PFSK-1 (cell line): ENCODE data around the gene AIG1.

ENCODE experiments used
- POLR2AphosphoS5 ChIP-seq: IDR thresholded peaks from 2 replicates; pipeline ENCODE4 v1.6.1; 2012; ENCODE audit warnings: low read depth, mild to moderate bottlenecking, control low read depth, low read length, moderate library complexity
- TAF1 ChIP-seq: IDR thresholded peaks from 2 replicates; pipeline ENCODE4 v1.6.1; 2012; ENCODE audit warnings: low read length, control low read depth, borderline replicate concordance; ENCODE audit not compliant: insufficient read depth
- TF ChIP-seq, protein P1 (sequence below), 2 experiments: IDR thresholded peaks; 2 replicates each; pipeline versions ENCODE4 v1.6.1 to v1.8.0; 2011 to 2012; ENCODE audit warnings: low read depth in 2 of 2, low read length in 2 of 2, control low read depth in 1 of 2, inconsistent platforms in 1 of 2, mild to moderate bottlenecking in 1 of 2, moderate library complexity in 1 of 2; ENCODE audit not compliant: insufficient read depth in 1 of 2

DNA sequence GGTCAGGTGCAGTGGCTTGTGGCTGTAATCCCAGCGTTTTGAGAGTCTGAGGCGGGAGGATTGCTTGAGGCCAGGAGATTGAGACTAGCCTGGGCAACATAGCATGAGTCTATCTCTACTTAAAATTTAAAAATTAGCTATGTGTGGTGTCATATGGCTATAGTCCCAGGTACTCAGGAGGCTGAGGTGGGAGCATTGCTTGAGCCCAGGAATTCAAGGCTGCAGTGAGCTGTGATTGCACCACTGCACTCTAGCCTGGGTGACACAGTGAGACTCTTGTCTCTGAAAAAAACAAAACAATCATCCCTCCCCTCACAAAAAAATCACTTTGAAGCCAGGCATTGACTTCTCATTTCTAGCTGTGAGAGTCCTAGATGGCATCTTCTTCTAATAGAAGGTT, 32.1 kb downstream of the AIG1 start:
- TF ChIP-seq, protein P1, sequence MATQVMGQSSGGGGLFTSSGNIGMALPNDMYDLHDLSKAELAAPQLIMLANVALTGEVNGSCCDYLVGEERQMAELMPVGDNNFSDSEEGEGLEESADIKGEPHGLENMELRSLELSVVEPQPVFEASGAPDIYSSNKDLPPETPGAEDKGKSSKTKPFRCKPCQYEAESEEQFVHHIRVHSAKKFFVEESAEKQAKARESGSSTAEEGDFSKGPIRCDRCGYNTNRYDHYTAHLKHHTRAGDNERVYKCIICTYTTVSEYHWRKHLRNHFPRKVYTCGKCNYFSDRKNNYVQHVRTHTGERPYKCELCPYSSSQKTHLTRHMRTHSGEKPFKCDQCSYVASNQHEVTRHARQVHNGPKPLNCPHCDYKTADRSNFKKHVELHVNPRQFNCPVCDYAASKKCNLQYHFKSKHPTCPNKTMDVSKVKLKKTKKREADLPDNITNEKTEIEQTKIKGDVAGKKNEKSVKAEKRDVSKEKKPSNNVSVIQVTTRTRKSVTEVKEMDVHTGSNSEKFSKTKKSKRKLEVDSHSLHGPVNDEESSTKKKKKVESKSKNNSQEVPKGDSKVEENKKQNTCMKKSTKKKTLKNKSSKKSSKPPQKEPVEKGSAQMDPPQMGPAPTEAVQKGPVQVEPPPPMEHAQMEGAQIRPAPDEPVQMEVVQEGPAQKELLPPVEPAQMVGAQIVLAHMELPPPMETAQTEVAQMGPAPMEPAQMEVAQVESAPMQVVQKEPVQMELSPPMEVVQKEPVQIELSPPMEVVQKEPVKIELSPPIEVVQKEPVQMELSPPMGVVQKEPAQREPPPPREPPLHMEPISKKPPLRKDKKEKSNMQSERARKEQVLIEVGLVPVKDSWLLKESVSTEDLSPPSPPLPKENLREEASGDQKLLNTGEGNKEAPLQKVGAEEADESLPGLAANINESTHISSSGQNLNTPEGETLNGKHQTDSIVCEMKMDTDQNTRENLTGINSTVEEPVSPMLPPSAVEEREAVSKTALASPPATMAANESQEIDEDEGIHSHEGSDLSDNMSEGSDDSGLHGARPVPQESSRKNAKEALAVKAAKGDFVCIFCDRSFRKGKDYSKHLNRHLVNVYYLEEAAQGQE (IDR thresholded peaks at IDR 0.05; ENCODE audit: insufficient read depth in 1 of 2, low read depth in 2 of 2, low read length in 2 of 2), result no peak
- TF ChIP-seq POLR2AphosphoS5, result no peak
- no peak for TF ChIP-seq TAF1
